Activated naive CD4-positive, alpha-beta T cell treated with anti-CD3 and anti-CD28 coated beads, Interleukin-2, amount 50 U/mL, for 24 hours (primary cell): ENCODE data around the gene GASK1A.
A peak's percentile ranks its signal among the peaks of the same experiment; 100 is the strongest.
"Not testable (repeated sequence)": the region's sequence is repeated elsewhere in the genome, so short reads cannot be mapped to it uniquely, and the experiment has no call there.

ENCODE experiments used
- H3K27ac Mint-ChIP-seq: one replicate; pipeline ENCODE4 v1.8.0; 2021; ENCODE audit warnings: mild to moderate bottlenecking, mixed read lengths
- H3K27me3 Mint-ChIP-seq: one replicate; pipeline ENCODE4 v1.8.0; 2021; ENCODE audit warnings: mixed read lengths
- H3K36me3 Mint-ChIP-seq: one replicate; pipeline ENCODE4 v1.8.0; 2021; ENCODE audit warnings: mixed read lengths
- H3K4me1 Mint-ChIP-seq: one replicate; pipeline ENCODE4 v1.8.0; 2021; ENCODE audit warnings: mixed read lengths
- H3K4me3 Mint-ChIP-seq: one replicate; pipeline ENCODE4 v1.8.0; 2021; ENCODE audit warnings: mild to moderate bottlenecking, mixed read lengths
- H3K9me3 Mint-ChIP-seq: one replicate; pipeline ENCODE4 v1.8.0; 2021; ENCODE audit warnings: mixed read lengths

GASK1A gene

DNA sequence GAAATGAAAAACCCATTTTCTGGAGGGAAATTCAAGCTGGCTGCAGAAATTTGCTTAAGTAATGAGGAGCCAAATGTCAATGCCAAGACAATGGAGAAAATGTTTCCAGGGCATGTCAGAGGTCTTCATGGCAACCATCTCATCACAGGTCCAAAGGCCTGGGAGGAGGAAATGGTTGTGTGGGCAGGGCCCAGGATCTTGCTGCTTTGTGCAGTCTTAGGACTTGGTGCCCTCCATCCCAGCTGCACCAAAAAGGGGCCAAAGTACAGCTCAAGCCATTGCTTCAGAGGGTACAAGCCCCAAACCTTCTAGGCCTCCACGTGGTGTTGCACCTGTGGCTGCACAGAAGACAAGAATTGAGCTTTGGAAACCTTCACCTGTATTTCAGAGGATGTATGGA is 67.5 kb downstream of the GASK1A start:
- Mint-ChIP-seq H3K4me3 (no peak overlapping the region), H3K36me3 (peaks cover 18% of the 10 kb centered on the region), H3K27ac (no peak overlapping the region), H3K9me3 (peaks cover 30% of the 10 kb centered on the region), H3K27me3 (no peaks in the 10 kb centered on the region), H3K4me1 (no peaks in the 10 kb centered on the region)

DNA sequence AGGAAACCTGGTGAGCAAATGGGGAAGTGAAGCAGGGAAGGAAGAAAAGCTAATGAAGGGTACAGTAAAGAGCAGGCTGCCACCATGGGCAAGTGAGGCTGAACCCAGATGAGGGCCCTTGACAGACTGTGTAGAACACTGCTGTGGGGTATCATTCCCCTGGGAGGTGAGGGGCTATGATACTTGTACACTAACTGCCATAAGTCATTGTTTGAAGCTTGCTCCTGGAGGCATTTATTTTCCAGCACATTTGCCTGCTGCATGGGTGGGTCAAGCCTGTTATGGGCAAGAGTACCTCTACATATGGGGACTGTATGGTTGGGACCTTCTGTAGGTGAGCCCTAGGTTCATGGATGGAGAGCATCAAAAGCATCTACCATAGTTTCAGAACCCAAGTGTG is 69.4 kb downstream of the GASK1A start:
- peaks cover 43% of the 10 kb centered on the region for H3K9me3 Mint-ChIP-seq
- peaks cover 25% of the 10 kb centered on the region for H3K36me3 Mint-ChIP-seq
- H3K27me3 Mint-ChIP-seq, result no peaks in the 10 kb centered on the region
- H3K4me1 Mint-ChIP-seq, result no peaks in the 10 kb centered on the region
- no peak overlapping the region for H3K4me3 Mint-ChIP-seq
- H3K27ac Mint-ChIP-seq, result no peak overlapping the region

DNA sequence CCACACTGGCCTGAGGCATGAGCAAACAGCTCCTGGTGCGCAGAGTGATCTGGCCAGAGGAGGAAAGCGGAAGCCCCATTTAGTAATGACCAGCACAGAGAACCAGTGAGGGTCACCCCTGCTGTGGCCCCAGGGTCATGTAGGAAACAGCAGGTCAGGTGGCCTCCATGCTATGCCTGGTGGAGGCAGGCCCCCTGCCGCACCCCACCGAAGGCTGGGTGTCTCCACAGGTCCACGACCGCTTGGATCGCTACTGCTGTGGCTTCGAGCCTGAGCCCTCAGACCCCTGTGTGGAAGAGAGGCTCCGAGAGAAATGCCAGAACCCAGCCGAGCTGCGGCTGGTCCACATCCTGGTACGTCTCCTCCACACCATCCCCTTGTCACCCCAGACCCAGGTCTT is 74.2 kb downstream of the GASK1A start:
- Mint-ChIP-seq H3K4me1 (no peaks in the 10 kb centered on the region), H3K27ac (no peak overlapping the region), H3K36me3 (peaks cover 15% of the 10 kb centered on the region), H3K9me3 (peaks cover 30% of the 10 kb centered on the region), H3K27me3 (no peaks in the 10 kb centered on the region), H3K4me3 (no peak overlapping the region)

DNA sequence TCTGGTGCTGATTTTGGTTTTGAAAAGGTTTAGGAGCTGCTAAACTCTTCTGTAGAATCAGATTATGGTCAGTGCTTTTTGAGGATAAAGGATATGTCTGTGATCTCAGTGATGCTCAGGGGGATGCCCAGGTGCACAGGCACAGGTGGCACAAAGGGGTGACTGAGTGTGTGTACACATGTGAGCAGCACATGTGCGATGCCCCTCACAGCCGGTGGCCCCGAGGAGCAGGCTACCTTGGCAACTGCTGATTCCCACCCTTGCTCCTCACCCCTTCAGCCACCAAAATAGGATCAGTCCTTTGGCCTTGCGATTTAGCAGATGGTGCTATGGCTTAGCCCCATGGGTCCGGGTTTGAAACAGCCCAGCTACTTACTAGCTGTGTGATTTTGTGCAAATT is 75.6 kb downstream of the GASK1A start:
- Mint-ChIP-seq H3K27ac (no peak overlapping the region), H3K4me1 (peaks cover 2% of the 10 kb centered on the region), H3K27me3 (no peaks in the 10 kb centered on the region), H3K9me3 (peaks cover 23% of the 10 kb centered on the region), H3K36me3 (peaks cover 12% of the 10 kb centered on the region), H3K4me3 (no peak overlapping the region)

DNA sequence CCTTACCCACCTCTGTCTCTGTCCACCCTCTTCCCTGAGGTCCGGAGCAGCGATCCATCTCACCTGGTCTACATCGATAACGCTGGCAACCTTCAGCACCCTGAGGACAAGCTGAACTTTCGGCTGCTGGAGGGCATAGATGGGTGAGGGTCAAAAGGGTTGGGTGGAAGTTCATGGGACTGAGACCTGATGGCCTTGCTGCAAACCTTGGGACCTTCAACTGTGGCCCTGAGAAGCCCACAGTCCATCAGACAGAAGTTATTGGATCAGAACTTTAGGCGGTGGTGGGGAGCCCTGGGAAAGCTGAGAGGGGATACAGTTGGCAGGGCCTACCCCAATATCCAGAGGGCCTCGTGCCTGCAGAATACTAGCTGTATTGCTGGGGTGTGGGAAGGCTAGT is 76.3 kb downstream of the GASK1A start:
- Mint-ChIP-seq H3K4me1 (peaks cover 8% of the 10 kb centered on the region), H3K9me3 (peaks cover 19% of the 10 kb centered on the region), H3K36me3 (peaks cover 10% of the 10 kb centered on the region), H3K4me3 (no peak overlapping the region), H3K27ac (no peak overlapping the region), H3K27me3 (no peaks in the 10 kb centered on the region)

DNA sequence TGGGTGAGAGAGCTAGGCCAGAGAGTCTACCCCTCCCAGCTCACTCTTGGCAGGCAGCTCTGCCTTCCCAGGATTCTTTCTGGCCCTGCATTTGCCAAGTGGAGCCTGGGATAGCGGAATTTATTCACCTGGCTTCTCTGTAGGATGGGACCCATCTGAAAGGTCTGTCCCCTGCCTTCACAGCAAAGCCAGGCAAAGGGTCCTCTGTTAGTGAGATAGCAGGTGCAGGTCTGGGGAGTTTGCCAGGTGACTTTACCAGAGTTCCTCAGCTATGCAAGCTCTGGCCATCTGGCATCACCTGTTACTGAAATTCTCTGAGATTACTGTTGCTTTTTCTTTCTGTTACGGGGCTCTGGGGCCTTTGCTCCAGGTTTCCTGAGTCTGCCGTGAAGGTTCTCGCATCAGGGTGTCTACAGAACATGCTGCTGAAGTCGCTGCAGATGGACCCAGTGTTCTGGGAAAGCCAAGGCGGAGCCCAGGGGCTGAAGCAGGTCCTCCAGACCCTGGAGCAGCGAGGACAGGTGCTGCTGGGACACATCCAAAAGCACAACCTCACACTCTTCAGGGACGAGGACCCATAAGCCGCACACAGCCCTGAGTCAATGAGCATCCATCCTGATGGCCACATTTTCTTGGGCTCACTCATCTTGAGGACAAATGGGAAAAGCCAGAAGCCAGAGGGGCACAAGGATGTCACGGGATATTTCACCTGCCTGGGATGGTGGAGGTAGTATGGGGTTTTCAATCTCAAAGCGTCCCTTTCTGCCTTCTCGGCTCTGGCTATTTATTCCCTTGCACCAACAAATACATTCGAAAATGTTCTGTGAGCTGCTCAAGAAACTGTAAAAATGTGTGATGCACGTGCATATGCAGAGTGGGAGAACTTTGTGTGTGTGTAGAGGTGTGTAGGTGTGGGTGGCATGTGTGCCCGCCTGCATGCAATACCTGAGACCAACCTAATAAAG is 77.0 kb downstream of the GASK1A start:
- H3K4me3 Mint-ChIP-seq, result no peak overlapping the region
- H3K9me3 Mint-ChIP-seq, result peaks cover 14% of the 10 kb centered on the region
- no peak overlapping the region for H3K27ac Mint-ChIP-seq
- peaks cover 15% of the 10 kb centered on the region for H3K4me1 Mint-ChIP-seq
- H3K36me3 Mint-ChIP-seq, result peaks cover 7% of the 10 kb centered on the region
- H3K27me3 Mint-ChIP-seq, result no peaks in the 10 kb centered on the region

DNA sequence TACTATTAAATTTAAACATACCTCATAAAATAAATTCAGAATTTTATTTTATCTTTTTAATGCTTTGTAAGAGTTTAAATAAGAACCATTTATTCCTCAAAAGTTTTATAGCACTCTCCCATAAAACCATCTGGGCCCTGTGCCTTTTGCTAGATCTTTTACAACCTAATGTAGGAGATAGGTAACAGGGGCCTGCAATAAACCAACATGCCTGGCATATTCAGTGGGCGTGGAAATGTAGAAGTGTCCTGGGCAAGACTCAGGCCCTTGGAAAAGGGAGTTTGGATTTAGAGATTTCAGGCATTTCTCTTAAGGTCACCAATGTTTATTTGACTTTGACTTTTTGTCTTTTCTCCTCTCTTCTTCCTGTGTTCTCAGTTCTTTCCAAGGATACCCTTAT is 80.3 kb downstream of the GASK1A start:
- Mint-ChIP-seq H3K4me1 (peaks cover 16% of the 10 kb centered on the region), H3K27ac (peak overlapping the region; percentile 31), H3K9me3 (no peaks in the 10 kb centered on the region), H3K36me3 (peaks cover 2% of the 10 kb centered on the region), H3K27me3 (no peaks in the 10 kb centered on the region), H3K4me3 (no peak overlapping the region)

DNA sequence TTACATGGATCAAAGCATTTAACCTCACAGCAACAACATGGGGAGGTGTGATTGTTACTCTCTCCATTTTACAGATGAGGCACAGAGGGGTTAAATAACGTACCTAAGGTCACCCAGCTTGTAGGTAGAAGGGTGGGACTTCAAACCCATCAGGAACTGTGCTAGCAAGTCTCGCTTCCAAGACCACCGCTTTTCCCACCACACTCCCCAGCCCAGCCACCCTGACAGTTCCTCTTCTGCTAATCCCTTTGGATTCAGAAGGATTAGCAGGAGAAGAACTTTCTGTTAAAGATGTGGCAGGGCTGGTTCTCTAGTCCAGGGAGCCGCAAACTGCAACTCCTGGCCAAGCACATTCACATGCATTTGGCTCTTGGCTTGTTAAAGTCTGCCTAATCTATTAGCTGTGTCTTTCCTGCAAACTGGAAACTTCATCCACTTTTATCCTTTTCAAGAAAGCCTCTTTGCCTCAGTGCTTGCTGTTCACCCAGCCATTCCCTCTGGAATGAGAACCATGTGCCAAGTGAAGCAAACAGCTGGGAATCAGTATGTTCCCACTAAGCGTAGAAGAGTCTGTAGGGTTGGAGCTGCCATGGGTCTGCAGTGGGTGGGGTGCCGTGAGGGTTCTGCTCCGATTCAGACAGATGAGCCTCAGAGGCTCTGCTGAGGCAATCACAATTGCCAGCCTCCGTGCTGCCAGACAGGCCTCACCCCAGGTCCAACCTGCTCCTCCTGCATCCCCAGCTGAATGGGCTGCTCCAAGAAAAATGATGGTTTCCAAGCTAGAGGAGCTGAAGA is 82.2 kb downstream of the GASK1A start:
- peaks cover 16% of the 10 kb centered on the region for H3K4me1 Mint-ChIP-seq
- no peak overlapping the region for H3K27ac Mint-ChIP-seq
- H3K9me3 Mint-ChIP-seq, result no peaks in the 10 kb centered on the region
- H3K36me3 Mint-ChIP-seq, result peaks cover 2% of the 10 kb centered on the region
- no peak overlapping the region for H3K4me3 Mint-ChIP-seq
- H3K27me3 Mint-ChIP-seq, result no peaks in the 10 kb centered on the region

DNA sequence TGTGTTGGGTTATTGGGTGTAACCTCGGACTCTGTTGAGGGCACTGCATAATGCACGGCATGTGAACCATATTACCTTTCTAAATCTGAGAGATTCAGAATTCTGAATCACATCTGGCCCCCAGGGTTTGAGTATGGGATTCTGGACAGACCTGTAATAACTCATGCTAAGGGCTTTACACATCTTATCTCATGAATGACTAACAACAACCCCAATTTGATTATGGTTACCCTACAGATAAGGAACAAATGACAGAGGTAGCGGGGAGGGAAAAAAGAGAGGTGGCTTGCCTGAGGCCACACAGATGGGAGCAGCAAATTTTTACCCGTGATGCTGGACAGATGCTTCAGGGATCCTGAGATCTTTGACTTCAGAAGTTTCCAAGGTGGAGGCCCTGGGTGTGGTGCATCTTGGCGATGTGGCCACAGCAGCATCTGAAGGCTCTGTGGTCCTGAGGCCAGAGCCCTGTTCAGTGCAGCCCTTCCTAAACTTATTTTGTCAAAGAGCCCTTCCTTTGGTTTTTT is 83.0 kb downstream of the GASK1A start:
- Mint-ChIP-seq H3K36me3 (peaks cover 2% of the 10 kb centered on the region), H3K4me3 (no peak overlapping the region), H3K27me3 (no peaks in the 10 kb centered on the region), H3K4me1 (peaks cover 16% of the 10 kb centered on the region), H3K9me3 (no peaks in the 10 kb centered on the region), H3K27ac (no peak overlapping the region)

DNA sequence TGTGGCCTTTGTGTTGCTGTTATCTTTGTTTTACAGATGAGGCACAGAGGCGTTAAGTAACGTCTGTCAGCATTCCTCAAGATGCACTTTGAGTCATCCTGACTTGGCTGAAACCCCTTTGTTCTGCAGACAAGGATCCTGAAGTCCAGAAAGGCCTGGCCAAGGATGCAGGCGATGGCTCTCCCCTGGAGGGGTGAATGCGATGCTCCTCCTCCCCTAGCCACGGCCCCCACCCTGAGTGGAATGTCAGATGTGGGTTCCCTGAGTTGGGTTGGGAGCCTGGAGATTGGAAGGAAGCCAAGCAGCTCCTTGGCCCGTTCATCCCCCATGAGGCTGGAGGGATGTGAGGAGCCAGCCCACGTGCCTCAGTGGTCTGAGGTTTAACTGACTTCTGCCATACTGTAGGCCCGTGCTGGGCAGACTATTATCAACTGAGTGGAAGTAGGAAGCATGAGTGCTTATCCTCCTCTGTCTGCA is 83.5 kb downstream of the GASK1A start:
- no peak overlapping the region for H3K27ac Mint-ChIP-seq
- H3K36me3 Mint-ChIP-seq, result peaks cover 2% of the 10 kb centered on the region
- no peak overlapping the region for H3K4me3 Mint-ChIP-seq
- H3K27me3 Mint-ChIP-seq, result no peaks in the 10 kb centered on the region
- no peaks in the 10 kb centered on the region for H3K9me3 Mint-ChIP-seq
- H3K4me1 Mint-ChIP-seq, result peaks cover 16% of the 10 kb centered on the region

DNA sequence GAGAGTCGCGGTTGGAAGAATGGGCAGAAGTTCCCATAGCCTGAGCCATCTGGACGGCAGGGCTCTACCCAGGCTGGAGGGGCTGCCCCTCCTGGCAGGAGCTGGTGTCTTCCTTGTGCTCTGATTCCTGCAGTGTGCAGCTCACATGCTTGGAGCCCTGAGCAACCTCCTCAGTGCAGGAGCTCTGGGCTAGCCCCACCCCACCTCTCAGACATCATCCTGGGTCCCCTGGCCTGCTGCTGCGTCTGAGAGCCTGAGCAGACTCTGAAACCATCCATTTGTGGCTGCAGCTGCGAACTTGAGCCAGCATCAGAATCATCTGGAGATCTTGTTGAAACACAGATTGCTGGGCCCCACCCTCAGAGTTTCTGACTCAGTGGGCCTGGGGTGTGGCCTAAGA is 84.0 kb downstream of the GASK1A start:
- no peak overlapping the region for H3K4me3 Mint-ChIP-seq
- H3K9me3 Mint-ChIP-seq, result no peaks in the 10 kb centered on the region
- H3K27ac Mint-ChIP-seq, result no peak overlapping the region
- H3K4me1 Mint-ChIP-seq, result peaks cover 16% of the 10 kb centered on the region
- H3K27me3 Mint-ChIP-seq, result no peaks in the 10 kb centered on the region
- H3K36me3 Mint-ChIP-seq, result peaks cover 2% of the 10 kb centered on the region

DNA sequence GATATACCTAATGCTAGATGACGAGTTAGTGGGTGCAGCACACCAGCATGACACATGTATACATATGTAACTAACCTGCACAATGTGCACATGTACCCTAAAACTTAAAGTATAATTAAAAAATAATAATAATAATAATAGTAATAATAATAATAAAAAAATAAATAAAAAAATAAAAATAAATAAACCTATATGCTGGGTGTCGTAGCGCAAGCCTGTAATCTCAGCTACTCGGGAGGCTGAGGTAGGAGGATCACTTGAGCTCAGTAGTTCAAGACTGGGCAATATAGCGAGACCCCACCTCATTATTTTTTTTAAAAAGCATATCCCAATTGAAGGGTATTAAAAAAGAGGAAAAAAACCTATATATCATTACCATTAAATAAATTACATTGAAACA is 91.6 kb downstream of the GASK1A start:
- H3K4me1 Mint-ChIP-seq, H3K36me3 Mint-ChIP-seq, H3K9me3 Mint-ChIP-seq, H3K4me3 Mint-ChIP-seq, H3K27ac Mint-ChIP-seq, H3K27me3 Mint-ChIP-seq: not testable (repeated sequence)

DNA sequence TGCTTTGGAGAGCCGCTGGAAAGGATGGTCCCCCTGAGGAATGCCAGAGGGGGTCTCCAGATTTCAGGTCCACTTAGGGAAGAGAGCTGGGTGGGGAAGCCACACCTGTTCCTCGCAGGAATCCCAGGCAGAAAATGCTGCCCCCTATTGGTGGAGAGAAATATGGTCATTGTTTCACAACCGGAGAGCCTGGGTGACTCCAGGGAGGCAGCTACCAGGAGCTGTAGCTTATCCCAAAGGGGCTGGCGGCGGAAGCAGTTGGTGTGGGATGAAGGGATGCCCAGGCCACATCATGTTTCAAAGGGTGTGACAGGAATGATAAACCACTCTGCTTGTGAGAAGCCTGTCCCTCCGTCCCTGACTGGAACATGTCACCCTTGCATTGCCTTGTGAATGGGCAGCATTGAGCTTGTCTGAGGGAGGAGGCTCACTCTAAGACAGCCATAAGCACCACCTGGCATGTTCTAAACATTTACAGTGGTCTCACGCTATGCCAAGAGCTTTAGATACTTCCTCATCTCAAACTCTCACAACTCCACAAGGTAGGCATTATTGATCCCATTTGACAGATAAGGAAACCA is 92.3 kb downstream of the GASK1A start:
- no peaks in the 10 kb centered on the region for H3K27me3 Mint-ChIP-seq
- no peaks in the 10 kb centered on the region for H3K9me3 Mint-ChIP-seq
- H3K4me3 Mint-ChIP-seq, result no peak overlapping the region
- H3K4me1 Mint-ChIP-seq, result peaks cover 5% of the 10 kb centered on the region
- H3K27ac Mint-ChIP-seq, result no peak overlapping the region
- no peaks in the 10 kb centered on the region for H3K36me3 Mint-ChIP-seq

DNA sequence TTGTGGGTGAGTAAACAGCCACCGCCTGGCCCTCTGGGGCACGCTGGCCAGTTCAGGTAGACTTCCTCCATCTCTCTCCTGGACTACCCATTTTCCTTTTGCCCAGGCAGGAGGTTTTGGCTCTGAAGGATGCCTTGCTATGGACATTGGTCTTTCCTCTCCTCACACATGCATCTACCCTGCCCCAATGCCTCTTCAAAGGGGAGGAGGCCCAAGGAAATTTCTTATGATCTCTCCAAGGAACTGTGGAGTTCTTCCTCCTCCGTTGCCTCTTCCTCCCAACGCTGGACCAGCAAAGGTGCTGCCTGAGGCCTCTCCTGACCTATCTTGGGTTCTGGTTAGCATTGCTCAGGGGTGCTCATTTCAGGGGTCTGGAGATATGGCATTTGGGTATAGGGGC is 93.2 kb downstream of the GASK1A start:
- H3K4me3 Mint-ChIP-seq, result no peak overlapping the region
- no peaks in the 10 kb centered on the region for H3K9me3 Mint-ChIP-seq
- H3K27ac Mint-ChIP-seq, result no peak overlapping the region
- peaks cover 5% of the 10 kb centered on the region for H3K4me1 Mint-ChIP-seq
- no peaks in the 10 kb centered on the region for H3K27me3 Mint-ChIP-seq
- H3K36me3 Mint-ChIP-seq, result no peaks in the 10 kb centered on the region

DNA sequence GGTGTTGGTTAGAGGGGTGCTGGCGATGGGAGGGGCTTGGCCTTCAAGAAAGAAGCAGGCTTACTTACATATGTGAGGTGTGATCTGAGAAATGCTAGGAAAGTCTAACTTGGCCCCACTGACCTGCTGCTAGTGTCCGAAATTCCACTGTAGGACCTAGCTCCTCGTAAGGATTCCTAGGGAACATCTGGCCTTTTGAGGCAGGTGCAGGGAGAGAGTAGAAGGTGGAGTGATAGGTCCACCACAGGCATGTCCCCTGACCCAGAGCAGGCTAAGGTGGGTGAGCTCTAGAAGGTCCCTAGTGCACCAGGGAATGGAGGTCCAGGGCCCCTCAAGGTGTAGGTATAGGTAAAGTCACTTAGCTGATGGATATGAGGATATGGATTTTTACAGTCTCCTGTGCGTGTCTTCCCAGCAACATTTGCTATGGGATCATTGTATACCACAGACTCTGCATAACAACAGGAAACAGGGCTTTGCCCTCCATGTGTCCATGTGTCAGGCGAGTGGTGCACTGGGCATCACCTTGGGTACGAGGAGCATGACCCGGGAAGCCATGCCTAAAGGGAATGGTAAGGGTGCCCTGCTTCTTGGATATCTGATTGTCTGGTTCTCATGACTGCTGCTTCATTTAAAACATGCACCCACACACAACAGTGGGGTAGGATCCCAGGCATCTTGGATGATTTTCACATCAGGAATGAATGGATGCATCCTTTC is 94.2 kb downstream of the GASK1A start:
- peaks cover 1% of the 10 kb centered on the region for H3K36me3 Mint-ChIP-seq
- no peak overlapping the region for H3K4me3 Mint-ChIP-seq
- H3K27me3 Mint-ChIP-seq, result no peaks in the 10 kb centered on the region
- no peaks in the 10 kb centered on the region for H3K9me3 Mint-ChIP-seq
- H3K27ac Mint-ChIP-seq, result no peak overlapping the region
- H3K4me1 Mint-ChIP-seq, result peaks cover 5% of the 10 kb centered on the region
